ENCODE measurements around the gene RAB3B. TPM values are rescaled to one million over a fixed set of nuclear protein-coding genes. Genes with fewer than 3 reads are reported as not detected.
A peak's percentile ranks its signal among the peaks of the same experiment; 100 is the strongest.

RAB3B gene
- total and polyA plus RNA-seq, 2 experiments from 2014 or later: 9.7 to 24.7 TPM

DNA sequence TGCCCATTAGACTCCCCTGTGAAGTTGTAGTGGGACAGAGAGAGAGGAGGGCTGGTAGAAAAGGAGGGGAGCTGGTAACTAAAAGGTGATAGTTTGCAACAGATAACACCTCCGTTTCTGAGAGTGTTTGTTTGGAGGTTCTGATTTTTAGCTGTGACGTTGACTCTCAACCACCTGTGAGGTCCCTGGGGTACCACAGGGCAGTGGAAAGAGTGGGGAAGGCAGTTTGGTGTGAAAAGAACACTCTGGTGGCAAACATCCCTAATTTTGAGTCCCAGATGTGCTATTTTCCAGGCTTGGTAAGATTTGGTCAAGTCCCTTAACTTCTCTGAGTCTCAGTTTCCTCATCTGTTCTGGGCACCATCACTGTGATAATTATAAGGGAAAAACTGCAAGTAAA is 29.3 kb downstream of the RAB3B start:
- no peak for DNase-seq (ENCODE audit: low spot score)
- H3K9me3 ChIP-seq (ENCODE audit: low read depth): no peaks in the 10 kb centered on the region
- no peaks in the 10 kb centered on the region for H3K27me3 ChIP-seq
- H3K27ac ChIP-seq: no peak overlapping the region
- H4K20me1 ChIP-seq (ENCODE audit: insufficient read depth, poor library complexity, severe bottlenecking): no peaks in the 10 kb centered on the region
- no peaks in the 10 kb centered on the region for H3K9me2 ChIP-seq (replicated peaks; ENCODE audit: insufficient read depth)
- H3K4me3 ChIP-seq: no peak overlapping the region
- peaks cover 13% of the 10 kb centered on the region for H3K4me1 ChIP-seq (ENCODE audit: insufficient read depth)
- H3K36me3 ChIP-seq (replicated peaks; ENCODE audit: insufficient read depth, low read depth): no peaks in the 10 kb centered on the region
- TF ChIP-seq CTCF (IDR thresholded peaks at IDR 0.05; ENCODE audit: poor library complexity): no peak
- TF ChIP-seq EZH2phosphoT487 (IDR thresholded peaks at IDR 0.05; ENCODE audit: low read depth, severe bottlenecking, unreplicated experiment): no peak
- TF ChIP-seq EZH2 (IDR thresholded peaks at IDR 0.05; ENCODE audit: borderline replicate concordance): no peak
- WGBS (ENCODE audit: low lambda C conversion rate, missing lambda C conversion rate): 68% methylated on average over 2 of the region's 2 CpGs
- H3K4me2 ChIP-seq: no peak overlapping the region
- no peak overlapping the region for H2AFZ ChIP-seq
- no peaks in the 10 kb centered on the region for H3K79me2 ChIP-seq

- Histone ChIP-seq H3K4me2 (no peak overlapping the region), H3K79me2 (no peaks in the 10 kb centered on the region), H3K4me1 (ENCODE audit: insufficient read depth) (peaks cover 15% of the 10 kb centered on the region), H3K4me3 (no peak overlapping the region), H4K20me1 (ENCODE audit: insufficient read depth, poor library complexity, severe bottlenecking) (no peaks in the 10 kb centered on the region), H3K36me3 (replicated peaks; ENCODE audit: insufficient read depth, low read depth) (no peaks in the 10 kb centered on the region), H3K9me3 (ENCODE audit: low read depth) (no peaks in the 10 kb centered on the region), H3K9me2 (replicated peaks; ENCODE audit: insufficient read depth) (no peaks in the 10 kb centered on the region), H3K27ac (no peak overlapping the region), H2AFZ (no peak overlapping the region), H3K27me3 (no peaks in the 10 kb centered on the region)
- TF ChIP-seq CTCF (IDR thresholded peaks at IDR 0.05; ENCODE audit: poor library complexity): no peak
- TF ChIP-seq EZH2 (IDR thresholded peaks at IDR 0.05; ENCODE audit: borderline replicate concordance): no peak
- TF ChIP-seq EZH2phosphoT487 (IDR thresholded peaks at IDR 0.05; ENCODE audit: low read depth, severe bottlenecking, unreplicated experiment): no peak
- WGBS (ENCODE audit: low lambda C conversion rate, missing lambda C conversion rate): 47% methylated on average over 3 of the region's 3 CpGs
- DNase-seq (ENCODE audit: low spot score): peak; percentile 59
These were observed 30.2 kb downstream of the RAB3B start for GRCh38 chr1:51960262-51960661.

GRCh38 chr1:51958824-51959223 is 31.7 kb downstream of the RAB3B start:
- Histone ChIP-seq H3K27me3 (no peaks in the 10 kb centered on the region), H3K27ac (no peak overlapping the region), H3K4me3 (no peak overlapping the region), H4K20me1 (ENCODE audit: insufficient read depth, poor library complexity, severe bottlenecking) (no peaks in the 10 kb centered on the region), H3K9me2 (replicated peaks; ENCODE audit: insufficient read depth) (no peaks in the 10 kb centered on the region), H3K9me3 (ENCODE audit: low read depth) (no peaks in the 10 kb centered on the region), H3K36me3 (replicated peaks; ENCODE audit: insufficient read depth, low read depth) (no peaks in the 10 kb centered on the region), H3K4me2 (no peak overlapping the region), H3K4me1 (ENCODE audit: insufficient read depth) (peaks cover 15% of the 10 kb centered on the region), H3K79me2 (no peaks in the 10 kb centered on the region), H2AFZ (no peak overlapping the region)
- WGBS (ENCODE audit: low lambda C conversion rate, missing lambda C conversion rate): 98% methylated on average over 3 of the region's 3 CpGs
- no peak for DNase-seq (ENCODE audit: low spot score)
- TF ChIP-seq EZH2 (IDR thresholded peaks at IDR 0.05; ENCODE audit: borderline replicate concordance): no peak
- no peak for TF ChIP-seq CTCF (IDR thresholded peaks at IDR 0.05; ENCODE audit: poor library complexity)
- TF ChIP-seq EZH2phosphoT487 (IDR thresholded peaks at IDR 0.05; ENCODE audit: low read depth, severe bottlenecking, unreplicated experiment): no peak

- DNase-seq (ENCODE audit: low spot score): no peak
- Histone ChIP-seq H3K79me2 (no peaks in the 10 kb centered on the region), H3K9me3 (ENCODE audit: low read depth) (no peaks in the 10 kb centered on the region), H3K4me2 (no peak overlapping the region), H3K4me1 (ENCODE audit: insufficient read depth) (peaks cover 15% of the 10 kb centered on the region), H3K27me3 (no peaks in the 10 kb centered on the region), H3K36me3 (replicated peaks; ENCODE audit: insufficient read depth, low read depth) (no peaks in the 10 kb centered on the region), H4K20me1 (ENCODE audit: insufficient read depth, poor library complexity, severe bottlenecking) (no peaks in the 10 kb centered on the region), H3K9me2 (replicated peaks; ENCODE audit: insufficient read depth) (no peaks in the 10 kb centered on the region), H2AFZ (no peak overlapping the region), H3K27ac (peak overlapping the region; percentile 55), H3K4me3 (no peak overlapping the region)
- no peak for TF ChIP-seq CTCF (IDR thresholded peaks at IDR 0.05; ENCODE audit: poor library complexity)
- TF ChIP-seq EZH2phosphoT487 (IDR thresholded peaks at IDR 0.05; ENCODE audit: low read depth, severe bottlenecking, unreplicated experiment): no peak
- no peak for TF ChIP-seq EZH2 (IDR thresholded peaks at IDR 0.05; ENCODE audit: borderline replicate concordance)
- WGBS (ENCODE audit: low lambda C conversion rate, missing lambda C conversion rate): 47% methylated on average over 7 of the region's 7 CpGs
These were observed 32.9 kb downstream of the RAB3B start for GRCh38 chr1:51957618-51958017.
